Measurements from ENCODE around the gene GHRL. TPM values are rescaled to one million over a fixed set of nuclear protein-coding genes. Genes with fewer than 3 reads are reported as not detected.

The GHRL gene
- total RNA-seq, 1 experiment from 2014 or later: not detected

DNA sequence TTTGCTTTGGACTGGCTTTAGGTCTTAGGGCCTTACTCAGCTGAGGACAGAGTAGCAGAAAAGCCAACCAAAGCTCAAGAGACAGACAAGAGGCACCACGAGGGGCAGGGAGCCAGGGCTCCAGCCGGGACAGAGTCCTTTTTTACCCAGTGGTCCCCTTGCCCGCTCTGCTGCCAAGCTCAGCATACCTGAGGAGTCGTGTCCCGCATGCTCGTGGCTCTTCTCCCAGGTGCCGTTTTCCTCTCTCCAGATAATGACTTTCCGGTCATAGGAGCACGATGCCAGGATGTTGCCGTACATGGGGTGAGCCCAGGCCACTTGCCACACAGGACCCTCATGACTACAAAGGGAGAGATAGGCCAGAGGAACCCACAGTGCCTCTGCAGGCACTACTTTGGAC lies 19.6 kb upstream of the GHRL start:
- TF ChIP-seq CBX3 (IDR thresholded peaks at IDR 0.05; ENCODE audit: low read depth) (no peak), JUND (IDR thresholded peaks at IDR 0.05) (no peak), POLR2AphosphoS5 (IDR thresholded peaks at IDR 0.05; ENCODE audit: low read depth, low read length) (no peak), EGR1 (IDR thresholded peaks at IDR 0.05; ENCODE audit: low read depth) (no peak), POLR2A (IDR thresholded peaks at IDR 0.05; ENCODE audit: borderline replicate concordance, extremely low read depth, insufficient read depth, insufficient read length) (no peak)
- TF ChIP-seq, protein P1, sequence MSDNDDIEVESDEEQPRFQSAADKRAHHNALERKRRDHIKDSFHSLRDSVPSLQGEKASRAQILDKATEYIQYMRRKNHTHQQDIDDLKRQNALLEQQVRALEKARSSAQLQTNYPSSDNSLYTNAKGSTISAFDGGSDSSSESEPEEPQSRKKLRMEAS (IDR thresholded peaks at IDR 0.05): no peak
- intact Hi-C loops (cut with micrococcal nuclease): no loop called here
- Histone ChIP-seq H3K4me2 (ENCODE audit: low read length) (no peak overlapping the region), H3K9me2 (ENCODE audit: insufficient read depth) (no peaks in the 10 kb centered on the region), H3K27ac (ENCODE audit: low read depth, low read length) (no peak overlapping the region), H3K4me1 (ENCODE audit: control insufficient read depth in 1 of 2, insufficient read depth in 2 of 2, low read length in 2 of 2) (no peaks in the 10 kb centered on the region), H3K36me3 (ENCODE audit: control insufficient read depth in 1 of 2, insufficient read depth in 2 of 2, low read length in 2 of 2) (peaks cover 55 to 69% of the 10 kb centered on the region in 2 experiments), H3K9ac (ENCODE audit: low read length) (no peak overlapping the region), H3K79me2 (ENCODE audit: insufficient read depth, low read length) (peaks cover 5% of the 10 kb centered on the region; the same call in 1 of the 2 replicates), H2AFZ (ENCODE audit: low read depth, low read length, poor library complexity, severe bottlenecking) (no peak overlapping the region), H3K27me3 (ENCODE audit: insufficient read depth, low read length) (no peaks in the 10 kb centered on the region), H3K9me3 (ENCODE audit: control insufficient read depth in 1 of 2, insufficient read depth in 1 of 2, low read depth in 1 of 2, low read length in 2 of 2) (no peaks in the 10 kb centered on the region), H4K20me1 (ENCODE audit: insufficient read depth) (no peaks in the 10 kb centered on the region), H3K4me3 (replicated peaks in 1 of 2; ENCODE audit: low read depth in 1 of 2, low read length in 2 of 2) (no peak overlapping the region)
- ATAC-seq (no peak), DNase-seq (ENCODE audit: low read depth, low spot score) (no peak)
- ChIA-PET CTCF (no interaction called here), RAD21 (ENCODE audit: low non-redundant PET in 1 of 2, low total read pairs in 2 of 2, uncharacterized antibody in 2 of 2, unreplicated experiment in 2 of 2) (no interaction called here), POLR2A (no interaction called here)
- no TSS peak for BruUV-seq (replicated peaks)

DNA sequence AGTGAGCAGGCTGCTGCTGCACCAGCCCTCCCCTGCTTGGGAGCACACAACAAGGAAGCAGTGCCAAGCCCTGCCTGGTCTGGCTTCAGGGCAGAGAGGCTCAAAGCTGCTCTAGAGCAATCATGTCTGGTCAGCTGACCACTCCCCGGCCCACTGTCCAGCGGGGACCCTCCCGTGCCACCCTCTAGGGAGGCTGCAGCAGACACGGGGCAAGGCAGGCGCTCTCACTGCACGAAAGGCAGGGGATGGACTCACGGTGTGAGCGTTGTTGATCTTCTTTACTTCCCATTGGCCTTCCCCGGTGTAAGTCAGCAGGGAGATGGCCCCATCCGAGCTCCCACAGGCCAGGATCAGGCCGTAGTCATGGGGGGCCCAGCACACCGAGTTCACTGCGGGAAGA lies 19.0 kb upstream of the GHRL start:
- TF ChIP-seq ZNF274 (IDR thresholded peaks at IDR 0.05; ENCODE audit: low read depth, low read length) (no peak), JUND (IDR thresholded peaks at IDR 0.05) (no peak), EZH2phosphoT487 (IDR thresholded peaks at IDR 0.05; ENCODE audit: borderline replicate concordance) (no peak), POLR2A (IDR thresholded peaks at IDR 0.05; ENCODE audit: borderline replicate concordance, extremely low read depth, insufficient read depth, insufficient read length) (no peak), RAD21 (IDR thresholded peaks at IDR 0.05; ENCODE audit: low read depth) (no peak), TCF7L2 (IDR thresholded peaks at IDR 0.05; ENCODE audit: borderline replicate concordance, extremely low read depth, insufficient read depth, insufficient read length) (no peak), ELF1 (IDR thresholded peaks at IDR 0.05; ENCODE audit: borderline replicate concordance, low read depth) (no peak), EZH2 (IDR thresholded peaks at IDR 0.05) (no peak), SRF (IDR thresholded peaks at IDR 0.05; ENCODE audit: low read depth) (no peak), CBX3 (IDR thresholded peaks at IDR 0.05; ENCODE audit: low read depth) (no peak)
- TF ChIP-seq, protein P1 (IDR thresholded peaks at IDR 0.05): no peak
- TF ChIP-seq, protein P2, sequence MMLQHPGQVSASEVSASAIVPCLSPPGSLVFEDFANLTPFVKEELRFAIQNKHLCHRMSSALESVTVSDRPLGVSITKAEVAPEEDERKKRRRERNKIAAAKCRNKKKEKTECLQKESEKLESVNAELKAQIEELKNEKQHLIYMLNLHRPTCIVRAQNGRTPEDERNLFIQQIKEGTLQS (IDR thresholded peaks at IDR 0.05): no peak
- TF ChIP-seq, protein P3, sequence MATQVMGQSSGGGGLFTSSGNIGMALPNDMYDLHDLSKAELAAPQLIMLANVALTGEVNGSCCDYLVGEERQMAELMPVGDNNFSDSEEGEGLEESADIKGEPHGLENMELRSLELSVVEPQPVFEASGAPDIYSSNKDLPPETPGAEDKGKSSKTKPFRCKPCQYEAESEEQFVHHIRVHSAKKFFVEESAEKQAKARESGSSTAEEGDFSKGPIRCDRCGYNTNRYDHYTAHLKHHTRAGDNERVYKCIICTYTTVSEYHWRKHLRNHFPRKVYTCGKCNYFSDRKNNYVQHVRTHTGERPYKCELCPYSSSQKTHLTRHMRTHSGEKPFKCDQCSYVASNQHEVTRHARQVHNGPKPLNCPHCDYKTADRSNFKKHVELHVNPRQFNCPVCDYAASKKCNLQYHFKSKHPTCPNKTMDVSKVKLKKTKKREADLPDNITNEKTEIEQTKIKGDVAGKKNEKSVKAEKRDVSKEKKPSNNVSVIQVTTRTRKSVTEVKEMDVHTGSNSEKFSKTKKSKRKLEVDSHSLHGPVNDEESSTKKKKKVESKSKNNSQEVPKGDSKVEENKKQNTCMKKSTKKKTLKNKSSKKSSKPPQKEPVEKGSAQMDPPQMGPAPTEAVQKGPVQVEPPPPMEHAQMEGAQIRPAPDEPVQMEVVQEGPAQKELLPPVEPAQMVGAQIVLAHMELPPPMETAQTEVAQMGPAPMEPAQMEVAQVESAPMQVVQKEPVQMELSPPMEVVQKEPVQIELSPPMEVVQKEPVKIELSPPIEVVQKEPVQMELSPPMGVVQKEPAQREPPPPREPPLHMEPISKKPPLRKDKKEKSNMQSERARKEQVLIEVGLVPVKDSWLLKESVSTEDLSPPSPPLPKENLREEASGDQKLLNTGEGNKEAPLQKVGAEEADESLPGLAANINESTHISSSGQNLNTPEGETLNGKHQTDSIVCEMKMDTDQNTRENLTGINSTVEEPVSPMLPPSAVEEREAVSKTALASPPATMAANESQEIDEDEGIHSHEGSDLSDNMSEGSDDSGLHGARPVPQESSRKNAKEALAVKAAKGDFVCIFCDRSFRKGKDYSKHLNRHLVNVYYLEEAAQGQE (IDR thresholded peaks at IDR 0.05; ENCODE audit: low read depth): no peak
- no peak overlapping the region for H3K9ac ChIP-seq (ENCODE audit: low read length)
- H3K79me2 ChIP-seq (ENCODE audit: insufficient read depth, low read length): no peaks in the 10 kb centered on the region; the same call in 1 of the 2 replicates
- no peak overlapping the region for H2AFZ ChIP-seq (ENCODE audit: low read depth, low read length, poor library complexity, severe bottlenecking)
- ChIA-PET CTCF (no interaction called here), RAD21 (ENCODE audit: low non-redundant PET in 1 of 2, low total read pairs in 2 of 2, uncharacterized antibody in 2 of 2, unreplicated experiment in 2 of 2) (no interaction called here), POLR2A (no interaction called here)
- no TSS peak for BruUV-seq (replicated peaks)
- intact Hi-C loops (cut with micrococcal nuclease): no loop called here
- no peak overlapping the region for H3K4me2 ChIP-seq (ENCODE audit: low read length)
- H3K4me3 ChIP-seq (replicated peaks in 1 of 2; ENCODE audit: low read depth in 1 of 2, low read length in 2 of 2): no peak overlapping the region
- peaks cover 50 to 65% of the 10 kb centered on the region in 2 experiments for H3K36me3 ChIP-seq (ENCODE audit: control insufficient read depth in 1 of 2, insufficient read depth in 2 of 2, low read length in 2 of 2)
- DNase-seq (ENCODE audit: low read depth, low spot score) (no peak), ATAC-seq (no peak)
- H3K9me2 ChIP-seq (ENCODE audit: insufficient read depth): no peaks in the 10 kb centered on the region
- H4K20me1 ChIP-seq (ENCODE audit: insufficient read depth): no peaks in the 10 kb centered on the region
- H3K27me3 ChIP-seq (ENCODE audit: insufficient read depth, low read length): no peaks in the 10 kb centered on the region
- no peaks in the 10 kb centered on the region for H3K4me1 ChIP-seq (ENCODE audit: control insufficient read depth in 1 of 2, insufficient read depth in 2 of 2, low read length in 2 of 2)
- H3K27ac ChIP-seq (ENCODE audit: low read depth, low read length): no peak overlapping the region
- no peaks in the 10 kb centered on the region for H3K9me3 ChIP-seq (ENCODE audit: control insufficient read depth in 1 of 2, insufficient read depth in 1 of 2, low read depth in 1 of 2, low read length in 2 of 2)

Measured in HCT116 (cell line).